HepG2 (cell line): ENCODE data around the gene POC1A. TPM values are rescaled to one million over a fixed set of nuclear protein-coding genes. Genes with fewer than 3 reads are reported as not detected.

Experiments
- ATF5 ChIP-seq: sonication (generic); formaldehyde crosslinking; IDR thresholded peaks from 2 replicates; pipeline ENCODE4 v1.4.0; 2020; ENCODE audit warnings: mild to moderate bottlenecking, low read depth, missing genetic modification reagents
- ELF3 ChIP-seq: IDR thresholded peaks from 2 replicates; pipeline ENCODE4 v1.6.1; 2016; ENCODE audit warnings: missing genetic modification reagents, missing compliant biosample characterization
- MXD3 ChIP-seq: IDR thresholded peaks from 2 replicates; pipeline ENCODE4 v1.6.1; 2016; ENCODE audit warnings: mild to moderate bottlenecking, missing biosample characterization, missing genetic modification reagents
- RARG ChIP-seq: sonication (generic); formaldehyde crosslinking; IDR thresholded peaks from 2 replicates; pipeline ENCODE4 v1.4.0; 2020; ENCODE audit warnings: low read depth, mild to moderate bottlenecking, missing genetic modification reagents
- RXRA ChIP-seq: sonication (generic); formaldehyde crosslinking; IDR thresholded peaks from 2 replicates; pipeline ENCODE4 v1.5.1; 2020; ENCODE audit warnings: missing genetic modification reagents
- SALL1 ChIP-seq: sonication (generic); formaldehyde crosslinking; IDR thresholded peaks from 2 replicates; pipeline ENCODE4 v1.8.0; 2022; ENCODE audit warnings: mild to moderate bottlenecking, missing genetic modification reagents
- SPEN ChIP-seq: sonication (generic); formaldehyde crosslinking; IDR thresholded peaks from 2 replicates; pipeline ENCODE4 v1.5.1; 2020; ENCODE audit warnings: low read depth, mild to moderate bottlenecking, missing genetic modification reagents
- ZFP91 ChIP-seq: sonication (generic); formaldehyde crosslinking; IDR thresholded peaks from 2 replicates; pipeline ENCODE4 v1.9.0; 2022; ENCODE audit warnings: missing genetic modification reagents, mild to moderate bottlenecking, borderline replicate concordance
- ZFY ChIP-seq: sonication (generic); formaldehyde crosslinking; IDR thresholded peaks from 2 replicates; pipeline ENCODE4 v1.4.0; 2020; ENCODE audit warnings: missing genetic modification reagents
- ZNF160 ChIP-seq: sonication (generic); formaldehyde crosslinking; IDR thresholded peaks from 2 replicates; pipeline ENCODE4 v1.8.0; 2022; ENCODE audit warnings: mild to moderate bottlenecking, inconsistent platforms, missing genetic modification reagents
- ZNF275 ChIP-seq: sonication (generic); formaldehyde crosslinking; IDR thresholded peaks from 2 replicates; pipeline ENCODE4 v1.8.0; 2022; ENCODE audit warnings: missing genetic modification reagents, mild to moderate bottlenecking, inconsistent platforms, borderline replicate concordance
- ZNF280D ChIP-seq: sonication (generic); formaldehyde crosslinking; IDR thresholded peaks from 2 replicates; pipeline ENCODE4 v1.5.1; 2020; ENCODE audit warnings: mild to moderate bottlenecking, missing genetic modification reagents
- ZNF383 ChIP-seq: sonication (generic); formaldehyde crosslinking; IDR thresholded peaks from 2 replicates; pipeline ENCODE4 v1.4.0; 2020; ENCODE audit warnings: missing genetic modification reagents, mild to moderate bottlenecking, borderline replicate concordance
- ZNF687 ChIP-seq: sonication (generic); formaldehyde crosslinking; IDR thresholded peaks from 2 replicates; pipeline ENCODE4 v1.5.1; 2020; ENCODE audit warnings: mild to moderate bottlenecking, missing genetic modification reagents, moderate library complexity
- ZNF772 ChIP-seq: sonication (generic); formaldehyde crosslinking; IDR thresholded peaks from 2 replicates; pipeline ENCODE4 v1.5.0; 2020; ENCODE audit warnings: mild to moderate bottlenecking, missing genetic modification reagents
- polyA plus RNA-seq, 8 experiments: library from polyadenylated mRNA; depleted of rRNA in 3 of 8; stranded (reverse) in 7 of 8; unstranded in 1 of 8; fragments of >200 nt; fragmentation: Illumina TruSeq in 4 of 8; extraction: Trizol in 4 of 8; gene quantifications; 2 replicates each; pipeline versions ENCODE4 v1.2.1 to v1.2.3, GENCODE V29; 2011 to 2016; ENCODE audit warnings: low read depth in 4 of 8, missing spikeins in 1 of 8, mixed read lengths in 1 of 8; ENCODE audit not compliant: insufficient read depth in 1 of 8
- total RNA-seq, 5 experiments: library from RNA; depleted of rRNA; stranded (reverse); fragments of >200 nt; fragmentation: Illumina TruSeq; extraction: Trizol; gene quantifications; 2 replicates each; pipeline ENCODE4 v1.2.3, GENCODE V29; 2016; ENCODE audit warnings: low read depth in 1 of 5

The POC1A gene
- total and polyA plus RNA-seq, 2 of the 13 experiments (the other 11 are each of a cell fraction or from before 2014, with no cell fraction given), result 14.6 to 20.0 TPM

- TF ChIP-seq SALL1 (CRISPR knock-in tag) (peak; percentile 47), ZNF160 (peak; percentile 75; the same call in 1 of the 2 replicates), ELF3 (peak; percentile 58), MXD3 (CRISPR knock-in tag) (peak; percentile 85), ZNF280D (0 out of 2 replicates have a peak, but pooled peaks have one; percentile 41), RARG (CRISPR knock-in tag) (no peak), SPEN (peak; percentile 82), ZFY (CRISPR knock-in tag) (peak; percentile 86), ZFP91 (CRISPR knock-in tag) (peak; percentile 89), ATF5 (CRISPR knock-in tag) (0 out of 2 replicates have a peak, but pooled peaks have one; percentile 67), RXRA (CRISPR knock-in tag) (peak; percentile 40; the same call in 1 of the 2 replicates), ZNF383 (CRISPR knock-in tag) (peak; percentile 72; the same call in 1 of the 2 replicates), ZNF687 (CRISPR knock-in tag) (peak; percentile 87), ZNF275 (CRISPR knock-in tag) (no peak), ZNF772 (CRISPR knock-in tag) (0 out of 2 replicates have a peak, but pooled peaks have one; percentile 73)
Observed at GRCh38 chr3:52197842-52198625, 43.8 kb upstream of the POC1A start, which contains the start of gene ALAS1 (continued).
